Activated naive CD4-positive, alpha-beta T cell treated with anti-CD3 and anti-CD28 coated beads, Interleukin-2, amount 50 U/mL, for 24 hours (primary cell): ENCODE measurements around the gene NAGA.
"Not testable (repeated sequence)": the region's sequence is repeated elsewhere in the genome, so short reads cannot be mapped to it uniquely, and the experiment has no call there.

ENCODE experiments used
- H3K27ac Mint-ChIP-seq: one replicate; pipeline ENCODE4 v1.8.0; 2021; ENCODE audit warnings: mild to moderate bottlenecking, mixed read lengths
- H3K27me3 Mint-ChIP-seq: one replicate; pipeline ENCODE4 v1.8.0; 2021; ENCODE audit warnings: mixed read lengths
- H3K36me3 Mint-ChIP-seq: one replicate; pipeline ENCODE4 v1.8.0; 2021; ENCODE audit warnings: mixed read lengths
- H3K4me1 Mint-ChIP-seq: one replicate; pipeline ENCODE4 v1.8.0; 2021; ENCODE audit warnings: mixed read lengths
- H3K4me3 Mint-ChIP-seq: one replicate; pipeline ENCODE4 v1.8.0; 2021; ENCODE audit warnings: mild to moderate bottlenecking, mixed read lengths
- H3K9me3 Mint-ChIP-seq: one replicate; pipeline ENCODE4 v1.8.0; 2021; ENCODE audit warnings: mixed read lengths

The NAGA gene

DNA sequence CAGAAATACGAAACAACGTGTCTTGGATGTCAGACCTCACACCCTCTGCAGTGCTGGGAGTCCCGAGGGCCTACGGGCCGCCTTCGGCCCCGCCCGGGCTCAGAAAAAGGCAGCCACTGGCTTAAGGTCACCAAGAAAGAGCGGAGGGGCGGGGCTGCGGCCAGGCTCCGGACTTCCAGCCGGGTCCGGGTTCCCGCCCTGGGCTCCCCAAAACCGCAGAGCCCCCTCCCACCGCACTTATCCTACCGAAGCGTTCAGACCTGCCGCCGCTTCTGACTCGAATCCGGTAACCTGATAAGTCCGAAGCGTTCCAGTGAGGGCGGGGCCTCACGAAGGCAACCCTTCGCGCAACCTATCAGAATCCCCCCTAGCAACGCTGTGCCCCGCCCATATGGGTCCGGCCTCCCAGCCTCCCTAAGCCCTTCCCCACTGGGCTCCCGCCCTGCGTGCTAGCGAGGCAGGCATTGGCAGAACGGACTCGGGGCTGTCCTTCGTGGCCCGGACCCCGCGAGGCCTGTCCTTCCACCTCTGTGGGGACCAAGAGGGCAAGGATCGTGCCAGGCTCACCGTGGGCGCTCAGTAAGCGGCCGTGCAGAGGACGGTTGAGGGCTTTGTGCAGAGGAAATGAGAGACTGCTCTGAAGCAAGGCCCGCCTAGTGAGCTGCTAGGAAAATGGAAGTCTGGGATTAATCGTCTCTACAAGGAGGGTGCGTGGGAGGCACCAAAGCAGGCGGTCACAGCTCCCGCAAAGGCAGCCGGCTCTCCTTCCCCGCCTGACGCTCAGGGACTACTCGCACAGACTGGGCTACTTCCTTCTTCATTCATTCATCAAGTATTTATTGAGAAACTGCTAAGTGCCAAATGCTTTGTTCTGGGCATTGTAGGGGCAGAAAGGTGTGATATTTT, at the start of gene NAGA:
Gene NAGA (minus strand): TSS at position 296 of the 906 bp plus-strand sequence. CDS start 515 bp downstream, outside the sequence.
- Mint-ChIP-seq H3K27ac (peak within 1 kb of the TSS; percentile 81), H3K36me3 (peaks cover 2% of the 10 kb centered on the region), H3K4me1 (peaks cover 44% of the 10 kb centered on the region), H3K9me3 (no peaks in the 10 kb centered on the region), H3K27me3 (no peaks in the 10 kb centered on the region), H3K4me3 (peak within 1 kb of the TSS; percentile 90)

DNA sequence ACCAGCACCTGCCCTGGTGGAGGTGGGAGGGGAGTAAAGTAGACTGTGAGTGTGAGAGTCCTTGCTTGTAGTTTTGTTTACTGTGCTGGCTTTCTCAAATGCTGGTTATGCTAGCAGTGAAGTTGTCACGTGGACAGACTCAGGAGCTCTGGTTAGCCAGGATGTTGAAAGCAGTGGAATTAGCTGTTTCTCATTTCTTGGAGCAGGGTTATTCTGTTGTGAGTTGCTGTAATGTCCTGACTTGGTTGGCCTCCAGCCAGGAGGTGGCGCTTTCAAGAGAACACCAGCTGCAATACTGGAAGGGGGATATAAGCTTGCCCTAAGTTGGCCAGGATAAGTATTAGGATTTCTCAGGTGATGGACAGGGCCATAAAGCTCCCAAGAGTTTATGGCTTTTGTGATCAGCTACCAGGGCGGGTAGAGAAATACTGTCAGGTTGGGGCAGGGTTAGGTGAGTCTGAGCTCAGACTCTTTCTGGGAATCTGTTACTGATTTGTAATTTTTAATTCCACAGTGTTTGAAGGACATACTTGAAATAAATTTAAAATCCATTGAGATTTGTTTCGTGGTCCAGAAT, 46.3 kb upstream of the NAGA start:
- no peak overlapping the region for H3K4me3 Mint-ChIP-seq
- H3K27me3 Mint-ChIP-seq, result no peaks in the 10 kb centered on the region
- no peak overlapping the region for H3K27ac Mint-ChIP-seq
- H3K36me3 Mint-ChIP-seq, result peaks cover 7% of the 10 kb centered on the region
- no peaks in the 10 kb centered on the region for H3K9me3 Mint-ChIP-seq
- peaks cover 36% of the 10 kb centered on the region for H3K4me1 Mint-ChIP-seq

DNA sequence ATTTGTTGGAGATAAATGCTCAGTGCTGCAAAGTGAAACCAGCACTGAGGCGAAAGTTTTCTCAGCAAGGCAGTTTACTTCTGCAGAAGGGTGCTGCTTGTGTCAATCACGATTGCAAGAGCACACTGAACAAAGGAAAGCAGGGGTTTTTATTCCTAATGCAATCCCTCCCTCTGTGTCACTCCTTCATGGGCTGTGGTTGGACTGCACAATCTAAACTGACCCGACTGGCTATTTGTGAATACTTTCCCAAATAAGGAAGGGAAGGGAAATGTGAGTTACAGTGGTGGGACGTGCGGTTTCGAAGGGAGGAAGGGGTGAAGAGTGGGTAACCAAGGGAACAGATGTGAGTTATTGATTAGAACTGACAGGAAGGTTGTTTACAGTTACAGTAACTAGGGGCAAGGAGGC, 44.8 kb upstream of the NAGA start:
- H3K36me3 Mint-ChIP-seq, H3K27me3 Mint-ChIP-seq, H3K27ac Mint-ChIP-seq, H3K9me3 Mint-ChIP-seq, H3K4me3 Mint-ChIP-seq: not testable (repeated sequence)
- peaks cover 22% of the 10 kb centered on the region for H3K4me1 Mint-ChIP-seq

DNA sequence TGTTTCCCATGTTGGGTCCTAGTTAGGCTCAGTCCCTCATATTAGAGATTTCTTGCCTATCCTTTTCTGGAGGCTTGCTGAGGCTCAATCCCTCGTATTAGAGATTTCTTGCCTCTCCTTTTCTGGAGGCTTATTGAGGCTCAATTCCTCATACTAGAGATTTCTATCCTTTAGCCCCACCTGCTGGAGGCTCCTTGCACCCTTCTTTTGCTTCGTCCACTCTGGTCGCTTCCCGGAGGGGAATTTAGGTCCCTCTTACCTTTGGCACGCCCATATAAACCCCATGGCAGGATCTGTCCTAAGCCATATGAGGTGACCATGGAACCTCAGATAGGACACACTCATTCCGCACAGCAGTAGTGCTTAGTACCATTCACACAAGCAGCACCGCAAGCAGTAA, 44.1 kb upstream of the NAGA start:
- no peaks in the 10 kb centered on the region for H3K9me3 Mint-ChIP-seq
- H3K27ac Mint-ChIP-seq, result no peak overlapping the region
- no peak overlapping the region for H3K4me3 Mint-ChIP-seq
- H3K36me3 Mint-ChIP-seq, result peaks cover 8% of the 10 kb centered on the region
- no peaks in the 10 kb centered on the region for H3K27me3 Mint-ChIP-seq
- peaks cover 15% of the 10 kb centered on the region for H3K4me1 Mint-ChIP-seq

DNA sequence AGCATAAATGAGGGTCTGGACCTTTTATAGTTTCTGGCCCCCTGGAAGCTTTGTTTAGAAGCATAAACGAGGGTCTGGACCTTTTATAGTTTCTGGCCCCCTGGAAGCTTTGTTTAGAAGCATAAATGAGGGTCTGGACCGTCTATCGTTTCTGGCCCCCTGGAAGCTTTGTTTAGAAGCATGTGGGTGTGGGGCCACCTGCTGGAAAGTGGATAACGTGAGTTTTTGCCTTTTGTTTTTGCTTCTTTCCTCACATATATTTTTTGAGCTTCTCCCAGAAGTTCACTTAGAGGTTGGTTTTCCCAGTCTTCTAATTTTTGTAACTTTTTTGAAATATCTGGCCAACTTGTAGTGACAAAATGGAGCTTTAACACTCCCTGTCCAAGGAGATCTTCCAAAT, 42.2 kb upstream of the NAGA start:
- H3K4me1 Mint-ChIP-seq, H3K4me3 Mint-ChIP-seq, H3K27me3 Mint-ChIP-seq, H3K27ac Mint-ChIP-seq, H3K9me3 Mint-ChIP-seq: not testable (repeated sequence)
- peaks cover 14% of the 10 kb centered on the region for H3K36me3 Mint-ChIP-seq

DNA sequence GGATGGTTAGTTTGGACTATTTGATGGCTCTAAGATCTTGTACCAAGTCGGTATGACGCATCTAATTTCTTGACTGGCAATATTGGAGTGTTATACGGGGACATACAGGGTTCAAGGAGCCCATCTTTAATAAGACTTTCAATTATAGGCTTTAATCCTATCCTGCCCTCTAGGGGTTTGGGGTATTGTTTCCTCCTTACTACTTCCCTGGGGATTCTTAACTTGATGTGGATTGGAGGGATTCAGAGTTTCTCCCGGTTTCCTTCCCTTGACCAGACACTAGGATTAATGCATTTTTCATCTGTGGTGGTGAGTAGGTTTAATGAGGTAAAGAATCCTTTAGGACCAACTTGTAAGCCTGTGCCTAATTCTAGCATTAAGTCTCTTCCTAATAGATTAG, 41.2 kb upstream of the NAGA start:
- Mint-ChIP-seq H3K9me3 (no peaks in the 10 kb centered on the region), H3K27me3 (no peaks in the 10 kb centered on the region), H3K27ac (no peak overlapping the region), H3K4me3 (no peak overlapping the region), H3K36me3 (peaks cover 18% of the 10 kb centered on the region), H3K4me1 (no peaks in the 10 kb centered on the region)

DNA sequence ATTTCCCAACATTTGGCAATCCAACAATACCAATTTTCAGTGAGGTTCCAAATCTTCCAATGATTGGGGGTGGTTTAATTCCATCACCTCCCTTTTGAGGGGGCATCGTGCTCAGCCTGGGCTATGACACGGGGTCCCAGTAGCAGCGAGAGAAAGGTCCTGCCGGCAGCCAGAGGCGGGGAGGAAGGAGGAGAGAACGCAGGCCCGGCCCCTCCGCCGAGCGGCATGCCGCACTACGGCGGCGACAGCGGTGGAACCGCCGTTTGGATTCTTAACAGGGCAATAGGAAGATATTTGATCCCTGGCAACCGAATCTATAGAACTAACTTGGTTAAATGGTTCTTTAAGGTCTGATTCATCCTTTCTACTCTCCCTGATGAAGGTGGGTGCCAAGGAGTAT, 38.2 kb upstream of the NAGA start:
- Mint-ChIP-seq H3K27ac (no peak overlapping the region), H3K27me3 (no peaks in the 10 kb centered on the region), H3K9me3 (no peaks in the 10 kb centered on the region), H3K36me3 (peaks cover 19% of the 10 kb centered on the region), H3K4me1 (no peaks in the 10 kb centered on the region), H3K4me3 (no peak overlapping the region)

DNA sequence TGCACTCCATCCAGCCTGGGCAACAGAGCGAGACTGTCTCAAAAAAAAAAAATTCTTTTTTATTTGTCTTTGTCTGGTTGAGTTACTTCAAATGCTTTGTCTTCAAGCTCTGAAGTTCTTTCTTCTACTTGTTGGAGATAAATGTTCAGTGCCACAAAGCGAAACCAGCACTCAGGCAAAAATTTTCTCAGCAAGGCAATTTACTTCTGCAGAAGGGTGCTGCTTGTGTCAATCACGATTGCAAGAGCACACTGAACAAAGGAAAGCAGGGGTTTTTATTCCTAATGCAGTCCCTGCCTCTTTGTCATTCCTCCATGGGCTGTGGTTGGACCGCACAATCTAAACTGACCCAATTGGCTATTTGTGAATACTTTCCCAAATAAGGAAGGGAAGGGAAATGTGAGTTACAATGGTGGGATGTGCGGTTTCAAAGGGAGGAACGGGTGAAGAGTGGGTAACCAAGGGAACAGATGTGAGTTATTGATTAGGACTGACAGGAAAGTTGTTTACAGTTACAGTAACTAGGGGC, 33.8 kb upstream of the NAGA start:
- H3K9me3 Mint-ChIP-seq, H3K4me1 Mint-ChIP-seq, H3K27me3 Mint-ChIP-seq, H3K4me3 Mint-ChIP-seq, H3K27ac Mint-ChIP-seq: not testable (repeated sequence)
- peaks cover 32% of the 10 kb centered on the region for H3K36me3 Mint-ChIP-seq

DNA sequence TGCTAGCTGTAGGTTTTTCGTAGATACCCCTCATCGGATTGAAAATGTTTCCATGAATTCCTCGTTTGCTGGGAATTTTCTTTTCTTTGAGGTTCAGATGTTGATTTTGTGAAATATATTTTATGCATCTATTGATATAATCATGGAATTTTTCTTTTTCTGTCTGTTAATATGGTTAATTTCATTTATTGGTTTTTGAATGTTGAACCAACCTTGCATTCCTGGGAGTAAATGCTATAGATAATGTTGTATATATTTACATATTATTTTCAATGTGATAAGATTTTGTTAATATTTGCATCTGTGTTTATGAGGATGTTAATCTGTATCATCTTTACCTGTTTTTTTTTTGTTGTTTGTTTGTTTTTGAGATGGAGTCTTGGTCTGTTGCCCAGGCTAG, 30.6 kb upstream of the NAGA start:
- Mint-ChIP-seq H3K4me3 (no peak overlapping the region), H3K9me3 (no peaks in the 10 kb centered on the region), H3K36me3 (peaks cover 21% of the 10 kb centered on the region), H3K27ac (no peak overlapping the region), H3K27me3 (no peaks in the 10 kb centered on the region), H3K4me1 (no peaks in the 10 kb centered on the region)

DNA sequence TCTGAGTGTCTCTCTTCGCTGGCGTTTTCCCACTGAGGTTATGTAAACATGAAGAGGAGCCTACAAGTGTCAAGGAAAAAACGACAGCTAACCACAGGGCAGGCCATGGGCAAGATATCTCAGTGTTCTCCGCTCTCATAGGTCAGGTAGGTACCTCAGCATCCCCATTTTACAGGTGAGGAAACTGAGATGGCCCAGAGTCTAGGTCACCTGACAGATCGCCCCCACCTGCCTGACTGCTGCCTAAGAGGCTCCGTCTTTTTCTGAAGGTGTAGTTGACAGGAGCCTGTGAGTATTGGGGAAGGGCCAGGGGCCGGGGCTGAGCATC, 20.8 kb upstream of the NAGA start:
- Mint-ChIP-seq H3K36me3 (peaks cover 9% of the 10 kb centered on the region), H3K27ac (peak overlapping the region; percentile 55), H3K27me3 (no peaks in the 10 kb centered on the region), H3K4me3 (peak overlapping the region; percentile 97), H3K9me3 (no peaks in the 10 kb centered on the region), H3K4me1 (peaks cover 40% of the 10 kb centered on the region)

DNA sequence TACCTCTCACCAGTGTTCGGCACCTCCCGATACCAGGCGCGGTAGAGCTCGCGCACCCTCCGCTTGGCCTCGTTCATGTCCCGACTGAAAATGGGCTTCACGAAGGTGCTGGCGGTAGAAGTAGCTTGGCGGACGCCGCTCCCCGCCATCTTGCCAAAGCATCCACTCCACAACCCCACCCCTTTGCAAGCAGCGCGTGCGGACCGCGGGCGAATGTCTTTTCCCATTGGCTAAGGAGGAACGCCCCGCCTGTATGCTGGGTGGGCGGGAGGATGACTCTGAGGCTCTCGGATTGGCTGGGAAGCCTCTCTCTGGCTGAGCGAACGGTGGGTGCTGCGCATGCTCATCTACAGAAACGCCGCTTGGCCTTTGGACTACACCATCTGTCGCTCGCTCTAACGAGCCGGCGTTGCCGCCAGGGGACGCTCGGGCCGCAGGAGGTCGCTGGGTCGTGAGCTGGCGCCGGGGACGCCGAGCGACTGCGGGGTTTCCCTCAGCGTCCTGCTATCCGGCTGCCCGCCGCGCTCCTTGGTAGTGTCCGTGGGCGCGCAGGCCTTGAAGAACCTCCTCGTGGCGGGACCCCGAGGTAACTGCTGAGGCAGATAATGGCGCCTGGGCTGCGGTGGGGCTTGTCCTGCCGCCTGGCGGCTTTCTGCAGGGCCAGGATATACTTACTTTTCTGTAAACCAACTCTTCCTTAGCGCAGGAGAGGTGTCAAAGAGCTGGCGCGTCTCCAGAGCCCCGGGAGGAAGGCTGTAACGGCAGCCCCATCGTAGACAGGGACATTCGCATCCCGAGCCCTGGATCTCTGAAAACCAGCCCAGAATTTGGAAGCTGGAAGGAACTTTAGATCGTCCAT, 20.2 kb upstream of the NAGA start, which contains the start of gene NDUFA6:
Gene NDUFA6 (minus strand): TSS at position 177 of the 859 bp plus-strand sequence. CDS start 28 bp downstream, at position 149.
- peaks cover 40% of the 10 kb centered on the region for H3K4me1 Mint-ChIP-seq
- peak within 1 kb of the TSS; percentile 97 for H3K4me3 Mint-ChIP-seq

DNA sequence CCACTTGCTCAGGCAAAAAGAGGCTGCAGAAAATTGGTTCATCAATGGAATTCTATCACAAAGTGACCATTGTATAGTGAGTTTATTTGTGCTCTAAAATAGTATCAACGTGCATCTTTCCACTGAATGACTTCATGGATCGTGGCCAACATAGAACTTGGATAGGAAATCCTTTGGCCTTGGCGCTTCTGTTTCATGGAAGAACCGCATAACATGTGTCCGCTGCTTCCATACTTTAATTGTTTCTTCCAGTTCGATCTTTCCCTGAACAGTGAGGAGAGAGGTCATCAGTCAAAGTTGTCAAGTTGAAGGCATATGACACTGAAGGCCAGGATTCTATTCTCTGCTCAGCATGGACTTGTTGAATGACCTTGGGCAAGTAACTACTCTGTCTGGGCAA, 15.4 kb upstream of the NAGA start:
- H3K36me3 Mint-ChIP-seq, result peaks cover 23% of the 10 kb centered on the region

More for the DNA sequence above, 20.2 kb upstream of the NAGA start, which contains the start of gene NDUFA6:
- Mint-ChIP-seq H3K27ac (peak within 1 kb of the TSS; percentile 99), H3K36me3 (peaks cover 9% of the 10 kb centered on the region), H3K27me3 (no peaks in the 10 kb centered on the region), H3K9me3 (no peaks in the 10 kb centered on the region)

DNA sequence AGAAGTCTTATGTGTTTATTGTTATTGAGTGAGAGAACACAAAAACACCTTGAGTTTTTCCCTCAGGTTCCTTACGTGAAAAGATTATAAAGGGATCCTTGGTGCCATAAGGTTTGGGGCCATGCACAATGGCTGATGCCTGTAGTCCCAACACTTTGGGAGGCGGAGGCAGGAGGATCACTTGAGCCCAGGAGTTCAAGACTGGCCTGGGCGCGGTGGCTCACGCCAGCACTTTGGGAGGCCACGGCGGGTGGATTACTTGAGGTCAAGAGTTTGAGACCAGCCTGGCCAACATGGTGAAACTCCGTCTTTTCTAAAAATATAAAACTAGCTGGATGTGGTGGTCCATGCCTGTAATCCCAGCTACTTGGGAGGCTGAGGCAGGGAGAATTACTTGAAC, 14.3 kb upstream of the NAGA start:
- peaks cover 20% of the 10 kb centered on the region for H3K36me3 Mint-ChIP-seq
- no peaks in the 10 kb centered on the region for H3K27me3 Mint-ChIP-seq
- no peaks in the 10 kb centered on the region for H3K9me3 Mint-ChIP-seq
- H3K4me3 Mint-ChIP-seq, result no peak overlapping the region
- H3K4me1 Mint-ChIP-seq, result peaks cover 38% of the 10 kb centered on the region
- no peak overlapping the region for H3K27ac Mint-ChIP-seq

More for the DNA sequence above, 15.4 kb upstream of the NAGA start:
- Mint-ChIP-seq H3K27ac (no peak overlapping the region), H3K4me1 (peaks cover 35% of the 10 kb centered on the region), H3K9me3 (no peaks in the 10 kb centered on the region), H3K4me3 (no peak overlapping the region), H3K27me3 (no peaks in the 10 kb centered on the region)

DNA sequence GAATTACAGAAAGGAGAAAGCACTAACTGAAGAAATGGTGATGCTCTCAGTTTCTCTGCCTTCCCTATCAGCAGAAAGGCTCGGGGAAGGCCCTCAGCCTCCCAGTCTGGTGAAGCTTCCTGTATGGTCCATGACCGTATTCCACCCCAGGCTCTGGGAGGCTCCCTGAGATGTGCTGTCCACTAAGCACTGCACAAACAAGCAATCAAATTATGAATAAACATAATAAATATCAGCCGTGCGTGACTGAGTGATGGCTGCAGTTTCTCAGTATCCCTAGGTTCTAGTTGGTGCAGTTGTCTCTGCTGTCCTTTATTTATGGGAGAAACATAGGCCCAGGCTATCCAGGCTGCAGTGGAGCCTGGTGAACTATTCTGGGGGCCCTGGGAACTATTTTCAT, 12.5 kb upstream of the NAGA start:
- no peak overlapping the region for H3K27ac Mint-ChIP-seq
- peaks cover 32% of the 10 kb centered on the region for H3K4me1 Mint-ChIP-seq
- no peaks in the 10 kb centered on the region for H3K9me3 Mint-ChIP-seq
- no peak overlapping the region for H3K4me3 Mint-ChIP-seq
- no peaks in the 10 kb centered on the region for H3K27me3 Mint-ChIP-seq
- H3K36me3 Mint-ChIP-seq, result peaks cover 13% of the 10 kb centered on the region

DNA sequence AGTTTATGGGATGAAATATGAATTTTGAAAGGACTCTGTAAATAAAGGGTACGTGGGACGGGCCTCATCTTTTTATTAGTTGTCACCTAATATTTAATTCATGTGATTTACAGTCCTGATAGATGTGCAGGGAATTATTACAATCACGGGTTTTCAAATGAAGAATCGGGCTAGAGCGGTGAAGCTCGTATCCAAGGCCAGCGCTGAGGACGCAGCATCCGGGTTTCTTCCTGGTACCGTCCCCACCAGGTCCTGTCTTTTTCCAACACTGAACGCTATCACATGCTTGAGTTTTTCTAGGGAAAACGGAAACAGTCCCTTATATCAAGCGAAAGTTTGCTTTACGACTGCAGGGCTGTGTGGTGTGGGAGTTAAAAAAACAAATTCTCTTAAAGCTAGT, 9.7 kb upstream of the NAGA start:
- Mint-ChIP-seq H3K27me3 (no peaks in the 10 kb centered on the region), H3K4me3 (peak overlapping the region; percentile 99), H3K36me3 (peaks cover 12% of the 10 kb centered on the region), H3K9me3 (no peaks in the 10 kb centered on the region), H3K27ac (peak overlapping the region; percentile 96), H3K4me1 (peaks cover 28% of the 10 kb centered on the region)
